GM12891 (cell line): Measurements from ENCODE around the gene PAX8.

ENCODE experiments used
- PAX5 ChIP-seq: IDR thresholded peaks from 2 replicates; pipeline ENCODE4 v1.6.1; 2011; ENCODE audit warnings: low read length, moderate library complexity, mild to moderate bottlenecking; ENCODE audit not compliant: insufficient read depth, severe bottlenecking
- POLR2A ChIP-seq: IDR thresholded peaks from 2 replicates; pipeline ENCODE4 v1.6.1; 2011; ENCODE audit warnings: low read depth, low read length, control low read depth
- POLR2AphosphoS5 ChIP-seq: IDR thresholded peaks from 2 replicates; pipeline ENCODE4 v1.6.1; 2011; ENCODE audit warnings: low read depth, low read length, control low read depth
- POU2F2 ChIP-seq: IDR thresholded peaks from 2 replicates; pipeline ENCODE4 v1.6.1; 2011; ENCODE audit warnings: low read depth, mild to moderate bottlenecking, control low read depth, low read length, moderate library complexity
- SPI1 ChIP-seq: IDR thresholded peaks from 2 replicates; pipeline ENCODE4 v1.6.1; 2011; ENCODE audit warnings: low read depth, low read length, control low read depth
- TAF1 ChIP-seq: IDR thresholded peaks from 2 replicates; pipeline ENCODE4 v1.6.1; 2011; ENCODE audit warnings: low read depth, low read length, control low read depth

DNA sequence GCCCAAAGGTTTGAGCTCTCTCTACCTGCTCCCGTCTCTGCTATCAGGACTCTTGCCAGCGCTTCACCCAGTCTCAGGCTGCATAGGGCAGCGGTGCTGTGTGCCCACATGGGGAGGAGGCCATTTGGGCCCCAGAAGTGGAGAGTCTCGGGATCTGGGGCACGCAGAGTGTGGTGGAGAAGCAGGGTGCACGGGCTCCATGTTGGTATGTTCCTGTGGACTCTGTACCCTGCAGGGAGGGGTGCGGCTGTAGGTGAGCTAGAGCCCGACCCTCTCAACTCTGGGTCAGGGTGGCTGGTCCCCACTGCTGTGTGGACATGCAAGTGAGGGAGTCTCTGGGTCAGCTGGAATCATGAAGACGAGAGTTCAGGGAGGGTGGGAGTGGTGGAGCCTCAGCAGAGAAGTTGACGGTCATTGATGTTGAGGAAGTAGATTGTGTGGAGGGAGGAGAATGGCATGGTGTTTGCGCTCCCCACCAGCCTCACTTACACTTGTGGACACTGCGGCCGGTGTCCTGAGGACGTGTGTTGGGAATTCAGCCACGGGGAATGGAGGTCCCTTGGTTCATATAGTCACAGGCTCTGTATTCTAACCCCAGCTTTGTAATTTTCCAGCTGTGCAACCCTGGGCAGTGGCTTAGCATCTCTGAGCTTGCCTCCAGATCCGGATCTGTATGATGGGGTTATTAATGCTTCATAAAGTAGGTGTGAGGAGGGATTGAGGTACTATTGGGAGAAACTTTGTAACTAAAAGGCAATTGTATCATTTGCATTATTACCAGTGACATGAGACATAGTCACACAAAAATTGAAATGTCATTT lies 105.8 kb downstream of the PAX8 start:
- TF ChIP-seq POLR2AphosphoS5 (no peak), POLR2A (no peak), TAF1 (no peak), PAX5 (no peak), SPI1 (no peak), POU2F2 (no peak)
